ENCODE data around the gene LYPD5.

LYPD5 gene

DNA sequence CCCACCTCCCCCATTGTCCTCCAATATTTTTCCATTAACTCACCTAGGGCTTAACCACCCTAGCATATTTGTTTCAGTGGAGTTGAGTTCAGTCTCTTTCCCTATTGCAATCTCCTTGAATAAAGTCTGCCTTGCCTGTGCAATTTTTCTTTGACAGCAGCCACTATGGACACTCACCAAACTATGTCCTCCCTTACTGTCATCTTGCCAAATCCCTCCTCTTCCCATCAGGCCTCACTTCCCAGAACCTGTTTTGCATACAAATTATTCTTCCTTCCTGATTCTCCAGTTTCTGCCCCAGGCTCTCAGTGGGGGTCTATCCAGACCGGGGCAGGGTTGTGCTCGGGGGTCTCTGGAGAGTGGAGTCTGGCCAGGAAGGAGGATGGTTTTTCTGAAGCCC, 2.2 kb upstream of the LYPD5 start:
- no peak for DNase-seq

DNA sequence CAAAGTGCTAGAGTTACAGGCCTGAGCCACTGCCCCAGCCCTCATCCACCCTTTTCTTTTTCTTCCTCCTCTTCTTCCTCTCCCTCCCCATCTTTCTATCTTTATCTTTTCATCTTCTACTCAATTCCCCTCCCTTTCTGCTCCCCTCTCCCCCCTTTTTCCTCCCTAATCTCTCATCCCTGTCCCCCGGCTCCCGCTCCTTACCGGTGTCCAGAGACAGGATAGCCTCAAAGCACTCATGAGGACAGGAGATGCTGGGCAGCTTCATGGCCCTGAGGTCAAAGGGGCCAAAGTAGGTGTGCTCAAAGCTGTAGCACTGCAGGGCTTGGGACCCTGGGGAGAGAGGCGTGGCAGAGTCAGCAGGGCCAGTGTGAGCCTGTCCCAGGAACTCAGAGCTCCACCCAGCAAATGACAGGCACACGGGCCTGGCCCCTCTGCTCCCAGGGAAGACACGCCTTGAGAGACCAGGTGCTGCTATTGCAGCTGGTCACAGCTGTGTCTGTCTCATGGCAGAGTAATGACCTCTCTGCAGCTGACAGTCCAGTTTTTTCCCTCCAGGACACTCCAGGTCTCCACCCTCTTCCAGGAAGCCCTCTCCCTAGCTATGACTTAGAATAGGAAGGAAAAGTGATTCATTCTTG, 2.6 kb downstream of the LYPD5 start:
- DNase-seq = no peak

DNA sequence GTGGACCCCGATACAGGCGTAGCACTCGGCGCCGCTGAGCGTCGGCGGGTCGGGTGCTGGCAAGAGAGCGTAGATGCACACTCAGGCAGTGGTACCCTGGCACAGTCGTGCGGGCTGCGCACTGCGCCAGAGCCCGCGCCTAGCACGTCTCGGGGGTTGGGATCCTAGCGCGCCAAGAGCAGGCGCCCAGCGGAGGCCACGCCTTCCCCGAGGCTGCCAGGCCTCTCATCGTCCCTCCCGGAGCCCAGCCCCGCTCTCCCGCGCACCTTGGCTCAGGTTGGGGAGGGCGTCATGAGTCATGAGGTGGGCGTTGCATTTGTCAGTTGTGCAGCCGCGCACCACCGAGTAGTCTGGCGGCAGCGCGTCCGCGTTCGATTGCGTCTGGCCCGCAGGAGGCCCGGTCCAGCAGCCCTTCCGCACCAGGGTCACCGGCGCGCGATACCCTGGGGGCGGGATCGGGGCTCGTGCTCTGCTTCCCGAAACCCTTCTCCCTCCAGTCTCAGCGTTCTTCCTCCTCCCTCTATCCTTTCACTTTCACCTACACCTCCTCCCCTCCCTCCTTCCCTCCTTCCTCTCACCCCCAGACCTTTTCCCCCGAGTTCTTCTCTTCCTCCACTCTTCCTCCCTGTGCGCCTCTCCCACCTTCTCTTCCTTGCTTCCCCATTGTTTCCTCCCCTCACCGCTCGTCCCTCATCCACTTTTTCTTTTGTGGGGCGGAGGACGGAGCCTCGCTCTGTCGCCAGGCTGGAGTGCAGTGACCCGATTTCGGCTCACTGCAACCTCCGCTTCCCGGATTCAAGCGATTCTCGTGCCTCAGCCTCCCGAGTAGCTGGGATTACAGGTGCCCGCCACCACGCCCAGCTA, 3.5 kb downstream of the LYPD5 start:
- DNase-seq = peak; percentile 30

DNA sequence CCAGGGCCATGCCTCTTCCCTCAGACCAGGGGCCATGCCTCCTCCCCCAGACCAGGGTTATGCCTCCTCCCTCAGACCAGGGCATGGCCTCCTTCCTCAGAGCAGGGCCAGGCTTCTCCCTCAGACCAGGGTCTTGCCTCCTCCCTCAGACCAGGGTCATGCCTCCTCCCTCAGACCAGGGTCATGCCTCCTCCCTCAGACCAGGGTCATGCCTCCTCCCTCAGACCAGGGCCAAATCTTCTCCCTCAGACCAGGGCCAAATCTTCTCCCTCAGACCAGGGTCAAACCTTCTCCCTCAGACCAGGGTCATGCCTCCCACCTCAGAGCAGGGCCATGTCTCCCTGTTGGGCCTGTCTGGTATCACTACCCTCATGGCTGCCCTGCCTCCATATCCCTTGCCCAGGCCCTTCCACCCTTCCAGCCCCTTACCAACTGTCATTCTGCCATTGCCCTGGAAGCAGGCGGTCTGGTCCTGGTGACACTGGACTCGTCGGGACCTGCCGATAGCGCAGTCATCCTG, 4.2 kb downstream of the LYPD5 start:
- DNase-seq = no peak

DNA sequence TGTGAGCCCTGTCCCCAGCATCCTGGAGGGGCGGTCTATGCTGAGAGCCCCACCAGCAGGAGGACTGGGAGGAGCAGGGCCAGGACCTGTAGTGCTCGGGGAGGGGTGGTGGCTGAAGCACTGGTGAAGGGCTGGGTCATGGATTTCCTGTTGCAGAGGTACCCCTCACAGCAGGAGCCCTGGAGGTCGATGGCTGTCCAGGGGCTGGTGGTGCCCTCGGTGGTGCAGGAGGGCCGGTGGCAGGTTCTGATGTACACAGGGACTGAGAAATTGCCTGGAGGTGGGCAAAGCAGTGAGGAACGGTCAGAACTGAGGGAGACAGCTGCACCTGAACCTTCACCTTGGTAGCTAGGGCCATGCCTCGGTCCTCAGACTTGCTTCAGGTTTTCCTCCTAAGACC, 4.7 kb downstream of the LYPD5 start:
- no peak for DNase-seq

DNA sequence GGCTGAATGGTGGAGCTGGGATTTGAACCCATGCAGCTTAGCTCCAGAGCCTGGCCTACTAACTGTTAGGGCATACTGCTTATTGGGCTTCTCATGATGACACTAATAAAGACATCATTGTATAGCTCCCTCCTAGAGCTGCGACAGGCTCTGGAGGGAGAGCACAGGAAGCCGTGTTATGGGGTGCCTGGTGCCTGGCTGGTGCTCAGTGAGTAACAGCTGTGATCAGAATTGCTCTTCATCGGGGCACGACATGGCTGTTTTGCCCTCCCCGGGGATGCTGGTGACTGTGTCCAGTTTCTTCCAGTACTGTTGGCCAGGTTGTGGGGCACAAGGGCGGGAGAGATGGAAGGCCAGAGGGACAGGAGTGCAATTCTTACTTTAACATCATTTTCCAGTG, 5.1 kb downstream of the LYPD5 start:
- DNase-seq = no peak

DNA sequence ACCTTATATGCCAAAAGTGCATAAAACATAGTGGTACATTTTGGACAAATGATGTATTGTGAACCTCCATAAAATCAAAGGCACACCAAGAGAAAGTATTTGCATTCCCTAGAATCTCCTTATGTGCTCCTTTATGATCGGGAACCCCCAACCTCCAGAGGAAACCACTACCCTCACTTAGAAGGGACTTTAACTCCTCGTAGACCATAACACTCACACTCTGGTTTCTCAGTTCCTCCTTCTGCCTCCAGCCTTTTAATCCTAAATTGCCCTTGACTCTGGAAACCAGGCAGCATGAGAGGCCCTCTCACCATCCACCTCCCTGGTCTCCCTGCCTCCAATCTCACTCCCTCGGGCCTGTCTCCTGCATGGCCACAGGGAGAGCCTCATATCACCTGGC, 11.7 kb downstream of the LYPD5 start:
- no peak for DNase-seq

DNA sequence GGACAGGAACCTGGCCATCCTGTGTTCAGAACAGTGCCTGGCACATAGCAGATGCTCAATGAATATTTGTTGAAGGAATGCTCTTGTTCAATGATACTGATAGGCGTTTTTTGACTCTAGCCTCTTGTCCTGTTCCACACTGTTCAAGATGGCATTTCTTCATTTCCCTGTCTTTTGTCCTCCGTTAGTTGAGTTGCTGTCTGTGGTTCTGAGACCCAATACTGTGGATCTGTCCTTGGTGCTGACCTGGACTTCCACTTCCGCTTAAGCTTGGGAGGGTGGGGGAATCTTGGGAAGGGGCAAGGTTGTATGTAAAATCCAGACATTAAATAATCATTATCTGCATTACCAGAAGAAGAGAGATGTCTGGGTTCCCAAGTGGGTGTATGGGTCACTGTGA, 13.2 kb downstream of the LYPD5 start:
- DNase-seq = no peak

DNA sequence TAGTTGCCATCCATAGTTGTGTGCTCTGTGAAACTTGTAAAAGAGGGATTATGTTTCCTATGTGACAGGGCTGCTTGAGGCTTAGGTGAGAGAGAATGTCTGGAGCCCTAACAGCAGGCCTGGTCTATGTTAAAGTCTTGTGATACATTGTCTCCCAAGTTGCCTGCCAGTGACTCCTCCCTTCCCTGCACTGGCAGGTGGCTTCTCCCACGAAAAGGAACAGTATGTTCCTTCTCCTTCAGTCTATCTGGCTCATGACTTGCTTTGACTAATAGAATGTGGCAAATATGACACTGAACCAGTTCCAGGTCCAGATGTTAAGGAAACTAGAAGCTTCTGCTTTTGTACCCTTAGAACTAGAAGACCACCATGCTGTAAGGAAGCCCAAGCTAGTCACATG, 15.6 kb downstream of the LYPD5 start:
- no peak for DNase-seq

DNA sequence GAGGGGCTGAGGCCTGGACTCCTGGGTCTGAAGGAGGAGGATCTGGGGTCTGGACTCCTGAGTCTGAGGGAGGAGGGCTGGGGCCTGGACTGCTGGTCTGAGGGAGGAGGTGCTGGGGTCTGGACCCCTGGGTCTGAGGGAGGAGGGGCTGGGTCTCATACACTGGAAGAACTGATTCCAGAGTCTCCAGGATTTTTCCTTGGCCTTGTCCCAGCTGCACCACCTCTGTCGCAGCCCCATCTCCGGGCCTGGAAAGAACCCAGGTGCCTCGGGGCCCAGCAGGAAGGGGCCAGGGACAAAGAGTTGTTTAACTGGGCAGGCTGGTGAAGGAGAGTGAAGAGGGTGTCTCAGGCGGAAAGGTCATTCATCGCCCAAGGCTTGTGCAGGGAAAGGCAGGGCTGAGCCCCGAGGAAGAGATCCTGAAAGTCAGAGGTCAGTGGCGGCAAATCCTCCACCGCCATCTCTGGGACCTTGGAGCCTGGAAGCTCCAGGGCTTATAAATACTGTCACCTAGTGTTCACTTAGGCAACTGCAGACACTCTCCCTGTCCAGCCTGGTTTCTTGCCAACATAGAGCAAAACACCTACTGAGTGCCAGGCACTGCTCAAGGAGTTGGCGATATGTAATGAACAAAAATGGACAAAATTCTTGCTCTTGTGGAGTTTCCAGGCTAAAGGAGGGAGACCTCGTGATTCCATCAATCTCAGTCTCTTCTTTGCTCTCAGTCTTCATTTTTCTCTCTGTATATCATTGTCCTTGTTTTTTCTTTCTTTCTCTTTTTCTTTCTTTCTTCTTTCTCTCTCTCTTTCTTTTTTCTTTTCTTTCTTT, 17.1 kb downstream of the LYPD5 start:
- DNase-seq = peak; percentile 39

DNA sequence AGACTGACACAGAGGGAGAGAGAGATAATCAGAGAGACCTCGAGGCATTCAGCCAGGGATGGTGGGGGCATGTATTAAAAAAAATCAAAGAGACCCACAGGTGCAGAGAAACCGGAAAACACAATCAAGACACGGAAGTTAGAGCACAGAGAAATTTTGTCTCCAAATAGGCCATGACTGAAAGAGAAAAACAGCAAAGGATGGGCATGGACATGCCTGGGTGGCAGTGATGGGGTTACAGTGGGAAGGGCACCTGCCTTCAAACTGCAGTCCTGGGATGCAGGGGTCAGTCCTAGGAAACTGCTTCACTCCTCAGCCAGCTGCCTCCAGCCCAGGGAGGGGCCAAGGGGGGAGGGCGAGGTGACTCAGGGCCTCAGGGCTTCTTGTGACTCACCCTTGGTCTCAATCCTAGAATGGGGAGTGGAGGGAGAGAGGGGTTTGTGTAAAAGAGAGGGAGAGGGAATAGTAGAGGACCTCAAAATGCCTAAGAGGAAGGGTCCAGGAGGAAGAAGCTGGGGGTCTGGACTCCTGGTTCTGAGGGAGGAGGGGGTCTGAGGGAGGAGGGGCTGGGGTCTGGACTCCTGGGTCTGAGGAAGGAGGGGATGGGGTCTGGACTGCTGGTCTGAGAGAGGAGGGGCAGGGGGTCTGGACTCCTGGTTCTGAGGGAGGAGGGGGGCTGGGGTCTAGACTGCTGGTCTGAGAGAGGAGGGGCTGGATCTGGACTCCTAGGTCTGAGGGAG, 17.8 kb downstream of the LYPD5 start:
- peak; percentile 43 for DNase-seq

DNA sequence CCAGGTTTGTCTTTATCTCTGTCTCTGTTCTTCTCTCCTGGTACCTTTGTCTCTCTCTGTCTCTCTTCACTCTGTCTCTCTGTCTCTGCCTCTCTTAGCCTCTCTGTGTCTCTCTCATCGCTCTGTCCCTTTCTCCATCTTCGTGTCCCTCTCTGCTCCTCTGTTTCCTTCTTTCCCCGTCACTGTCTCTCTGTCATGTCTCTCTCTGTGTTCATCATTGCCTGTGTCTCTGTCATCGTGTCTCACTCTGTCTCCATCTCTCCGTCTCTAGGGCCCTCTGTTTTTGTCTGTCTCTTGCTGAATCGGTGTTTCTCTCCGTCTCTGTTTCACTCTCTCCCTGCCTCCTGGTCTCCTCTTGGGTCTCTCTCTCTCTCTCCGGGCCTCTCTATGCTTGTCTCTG, 18.6 kb downstream of the LYPD5 start:
- DNase-seq = no peak

DNA sequence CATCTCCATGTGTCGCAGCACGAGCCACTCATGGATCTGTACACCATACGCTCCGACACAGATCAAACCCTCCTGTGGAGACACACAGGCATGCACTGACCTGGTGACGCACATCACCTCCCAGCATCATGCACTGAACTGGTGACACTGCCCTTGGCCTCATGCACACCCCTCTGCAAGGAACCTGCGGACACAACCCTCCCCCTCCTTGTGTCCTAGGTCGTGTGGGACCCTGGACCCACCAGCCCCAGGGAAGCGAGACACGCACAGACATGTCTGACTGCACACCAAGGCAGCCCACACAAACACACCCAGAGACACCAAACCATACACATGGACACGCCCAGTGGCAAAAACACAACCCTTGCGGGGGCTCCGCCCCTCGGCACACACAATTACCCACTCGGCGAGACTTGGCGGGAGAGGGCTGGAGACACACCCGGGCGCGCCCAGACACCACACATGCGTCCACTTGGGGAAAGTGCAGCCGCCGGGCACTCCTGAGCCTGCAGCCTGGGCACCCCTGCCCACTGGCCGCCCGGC, 19.5 kb downstream of the LYPD5 start:
- DNase-seq = no peak

DNA sequence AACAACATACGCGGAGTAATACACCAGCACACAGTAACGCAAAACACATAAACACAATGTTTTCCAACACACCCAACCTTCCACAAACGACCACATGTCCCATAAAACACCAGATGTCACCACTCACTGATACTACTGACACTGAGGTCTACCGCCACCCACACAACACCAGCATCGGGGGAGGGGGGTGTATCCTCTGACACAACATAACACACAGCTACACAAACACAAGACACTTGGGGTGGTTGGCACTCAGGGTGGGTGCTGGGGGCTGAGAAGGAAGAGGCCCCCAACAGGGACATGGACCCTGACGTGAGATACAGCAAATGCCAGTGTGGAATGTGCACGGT, 20.0 kb downstream of the LYPD5 start:
- DNase-seq = no peak

DNA sequence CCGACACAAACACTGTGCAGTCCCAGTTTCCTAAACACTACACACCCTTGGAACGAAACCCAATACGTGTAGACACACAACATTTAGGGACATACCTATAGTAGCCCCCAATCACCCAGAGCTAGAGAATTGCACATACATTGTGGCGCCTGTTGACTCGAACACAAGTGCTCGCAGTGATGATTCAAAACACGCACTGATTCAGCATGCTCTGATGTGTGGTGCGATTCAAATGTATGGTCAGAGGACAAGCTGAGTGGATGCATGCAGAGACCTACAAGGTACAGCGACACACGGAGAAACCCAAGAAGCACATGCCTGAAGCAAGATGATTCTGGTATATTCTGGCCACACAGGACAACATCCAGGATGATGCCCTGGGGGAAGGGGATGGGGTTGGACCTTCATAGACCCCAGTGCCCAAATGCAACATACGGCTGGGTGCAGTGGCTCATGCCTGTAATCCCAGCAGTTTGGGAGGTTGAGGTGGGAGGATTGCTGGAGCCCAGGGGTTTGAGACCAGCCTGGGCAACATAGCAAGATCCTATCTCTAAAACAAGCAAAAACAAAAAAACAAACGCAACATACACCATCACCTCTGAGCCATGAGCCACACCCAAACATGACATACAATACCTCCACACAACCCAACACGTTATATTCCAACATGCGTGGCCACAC, 20.5 kb downstream of the LYPD5 start:
- DNase-seq = no peak

DNA sequence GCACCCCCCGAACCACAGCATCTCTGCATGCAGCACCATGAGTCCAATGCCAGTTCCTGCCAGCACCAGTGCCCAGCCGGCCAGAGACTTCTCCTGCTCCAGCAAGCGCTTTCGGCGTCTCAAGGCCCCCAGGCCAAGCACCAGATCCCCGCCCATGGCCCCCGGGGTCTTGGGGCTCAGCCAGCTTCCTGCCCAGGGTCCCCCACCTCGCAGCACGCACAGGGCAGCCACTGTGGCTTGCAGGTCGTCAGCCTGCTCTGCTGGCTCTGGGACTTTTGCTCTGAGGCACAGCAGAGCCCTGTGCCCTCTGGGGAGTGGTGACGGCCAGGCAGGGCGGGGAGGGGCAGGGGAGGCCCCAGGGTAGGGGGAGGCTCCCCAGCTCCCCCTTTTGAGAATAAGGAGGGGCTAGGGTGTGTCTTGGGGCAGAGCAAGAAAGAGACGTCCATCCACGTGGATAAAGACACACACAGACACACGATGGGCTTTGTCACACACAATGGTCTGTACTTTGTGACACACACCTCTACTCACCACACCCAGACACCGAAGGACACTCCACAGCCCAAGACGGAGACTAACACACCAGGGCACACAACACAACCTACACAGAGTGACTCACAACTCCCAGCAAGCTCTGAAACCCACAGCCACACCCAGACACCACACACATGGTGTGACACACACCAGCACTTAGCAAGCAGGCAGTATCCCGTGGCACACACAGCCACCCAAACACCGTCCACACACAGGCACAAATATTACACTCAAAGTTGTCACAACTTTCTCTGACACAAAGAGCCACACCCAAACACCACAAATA, 21.3 kb downstream of the LYPD5 start, which contains the start of gene KCNN4:
Gene KCNN4, minus strand, starts transcription at position 268 of the 820 bp plus-strand sequence. Its CDS starts 112 bp downstream, at position 156.
- DNase-seq = peak; percentile 30

DNA sequence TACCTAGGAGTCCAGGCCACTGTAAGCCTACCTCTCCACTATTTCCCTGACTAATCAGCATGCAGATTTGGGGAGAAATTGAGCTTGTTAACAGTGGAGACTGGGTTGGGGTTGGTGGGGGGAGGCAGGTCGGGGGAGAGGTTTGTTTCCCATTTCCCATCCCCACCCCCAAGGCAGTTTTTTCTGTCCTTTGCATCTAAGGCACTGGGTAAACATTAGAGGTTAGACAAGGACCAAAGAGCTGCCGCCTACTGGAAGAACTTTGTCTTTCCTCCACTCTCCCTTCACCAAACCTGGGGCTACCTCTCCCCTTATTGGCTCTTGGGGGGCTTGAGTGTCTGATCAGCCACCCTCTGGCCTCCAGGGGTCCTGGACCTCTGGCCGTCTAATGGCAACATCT, 22.4 kb downstream of the LYPD5 start:
- no peak for DNase-seq

DNA sequence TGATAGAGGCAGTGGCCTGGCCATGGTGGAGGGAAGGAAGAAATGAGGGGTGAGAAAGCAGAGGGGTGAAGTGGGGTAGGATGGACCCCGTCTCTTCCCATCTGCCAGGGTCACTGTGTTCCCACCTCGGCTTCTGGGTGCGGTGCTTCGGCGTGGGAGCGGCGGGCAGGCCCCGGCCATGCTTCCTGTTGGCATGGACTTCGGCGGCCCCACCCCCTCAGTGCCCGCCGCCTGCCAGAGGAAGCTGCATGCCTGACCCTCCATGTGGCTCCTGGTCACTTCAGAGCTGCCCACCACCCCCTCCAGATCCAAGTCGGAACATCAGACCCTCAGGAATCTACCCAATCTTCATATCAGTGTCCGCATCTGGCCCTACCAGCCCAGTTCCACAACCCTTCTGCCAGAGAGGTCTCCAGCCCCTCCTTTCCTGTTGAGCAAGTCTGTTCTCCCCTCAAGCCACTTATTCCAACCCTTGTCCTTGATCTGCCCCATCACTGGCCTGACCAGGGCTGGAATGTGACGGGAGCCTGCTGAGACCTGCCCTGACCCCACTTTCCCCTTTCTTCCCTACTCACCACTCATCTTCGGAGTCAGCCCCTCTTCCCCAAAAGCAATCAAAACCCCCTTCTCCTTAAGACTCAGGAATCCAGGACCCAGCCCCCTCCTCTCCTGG, 23.0 kb downstream of the LYPD5 start:
- DNase-seq = no peak

DNA sequence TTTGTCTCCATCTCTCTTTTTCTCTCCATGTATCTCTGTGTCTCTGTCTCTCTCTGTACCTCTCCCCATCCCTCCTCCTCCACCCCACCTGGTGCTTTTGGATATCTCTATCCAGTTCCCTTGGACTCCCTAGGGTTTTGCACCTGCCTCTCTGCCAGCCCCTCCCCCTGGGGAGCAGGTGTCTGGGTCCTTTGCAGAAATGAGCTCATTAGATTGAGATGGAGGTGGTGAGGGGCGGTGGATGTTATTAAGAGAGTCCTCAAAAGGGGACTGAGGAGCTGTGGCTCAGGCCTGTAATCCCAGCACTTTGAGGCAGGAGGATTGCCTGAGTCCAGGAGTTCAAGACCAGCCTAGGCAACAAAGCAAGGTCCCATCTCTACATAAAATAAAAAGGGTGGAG, 23.6 kb downstream of the LYPD5 start:
- no peak for DNase-seq

DNA sequence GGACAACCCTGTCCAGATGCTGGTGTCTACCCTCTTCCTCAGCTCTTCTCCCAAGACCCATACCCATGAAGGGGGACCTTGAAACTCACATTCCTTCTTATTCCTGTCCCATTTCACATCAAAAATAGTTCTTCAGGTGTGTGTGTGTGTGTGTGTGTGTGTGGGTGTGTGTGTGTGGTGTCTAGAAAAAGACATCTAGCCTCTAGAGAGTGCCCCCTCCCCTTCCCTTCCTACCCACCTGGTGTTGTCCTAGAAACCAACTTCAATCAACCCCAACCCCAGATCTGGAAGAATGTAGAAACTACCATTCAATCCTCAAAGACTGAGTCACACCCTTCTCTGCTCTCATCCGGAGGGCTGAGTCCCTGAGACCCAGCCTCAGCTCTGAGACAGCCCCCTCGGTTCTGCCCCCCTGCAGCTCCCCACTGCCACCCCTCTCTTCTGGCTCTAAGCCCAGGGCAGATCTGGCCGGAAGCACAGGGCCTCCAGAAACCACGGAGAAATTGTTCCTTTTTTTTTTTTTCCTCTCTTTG, 25.0 kb downstream of the LYPD5 start:
- peak; percentile 33 for DNase-seq

Measured in effector CD4-positive, alpha-beta T cell (primary cell).